ENCODE results near the gene EGFLAM.
A peak's percentile ranks its signal among the peaks of the same experiment; 100 is the strongest.
"Not testable (repeated sequence)": the region's sequence is repeated elsewhere in the genome, so short reads cannot be mapped to it uniquely, and the experiment has no call there.

Gene EGFLAM

DNA sequence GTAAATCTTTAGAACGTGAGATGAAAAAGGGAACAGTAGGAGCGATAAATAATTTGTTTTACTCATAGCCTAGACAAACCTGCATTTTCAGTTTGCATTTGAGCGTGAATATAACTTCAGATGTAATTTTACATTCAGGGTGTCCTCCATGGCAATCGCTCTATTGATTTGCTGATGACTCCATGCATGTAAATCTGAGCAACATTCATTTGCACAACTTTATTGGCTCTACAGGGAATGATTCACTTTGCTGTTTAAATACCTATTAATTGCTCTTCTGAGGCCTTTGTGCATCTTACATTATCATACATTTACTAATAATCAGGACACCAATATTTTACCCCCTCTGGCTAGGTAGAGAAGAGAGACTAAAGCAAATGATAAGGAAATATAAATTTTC, 122.2 kb downstream of the EGFLAM start:
- no peak for FAIRE-seq

DNA sequence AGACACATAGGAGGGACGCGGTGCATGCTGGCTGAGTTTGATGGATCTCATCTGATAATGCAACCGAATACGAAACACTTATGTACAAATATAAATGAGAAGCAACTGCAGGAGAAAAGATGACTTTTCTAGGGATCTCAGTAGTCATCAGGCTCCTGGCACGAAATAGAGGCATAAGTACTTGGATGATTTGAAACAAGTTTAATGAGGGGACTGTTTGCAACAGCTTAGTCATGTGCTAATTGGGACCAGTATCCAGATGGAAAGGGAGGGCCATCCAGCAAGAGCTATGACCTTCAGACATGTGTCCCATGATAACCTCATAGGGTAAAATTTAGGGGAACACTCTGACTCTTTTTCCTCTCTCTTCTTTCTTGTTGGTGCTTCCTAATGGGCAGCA, 123.0 kb downstream of the EGFLAM start:
- no peak for FAIRE-seq

DNA sequence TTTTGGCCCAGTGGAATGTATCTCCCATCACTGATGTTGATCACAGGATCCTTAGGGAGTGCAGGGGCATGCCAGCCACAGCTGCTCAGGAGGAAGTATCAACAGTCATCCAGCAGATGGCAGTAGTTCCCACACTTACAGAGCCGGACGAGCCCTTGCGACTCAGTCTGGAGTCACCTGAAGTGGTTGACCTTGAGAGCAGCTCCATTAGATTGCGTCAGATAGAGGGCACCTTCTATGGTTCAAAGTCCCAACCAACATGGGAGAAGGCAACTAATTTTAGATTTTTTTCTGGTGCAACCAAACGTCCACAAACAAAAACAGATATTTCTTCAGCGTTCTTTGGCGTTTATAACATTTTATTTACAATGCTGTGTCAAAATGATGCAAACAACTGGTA, 124.5 kb downstream of the EGFLAM start:
- FAIRE-seq, result peak; percentile 17

- no peak for FAIRE-seq
Observed at GRCh38 chr5:38383701-38384100, 125.3 kb downstream of the EGFLAM start.

DNA sequence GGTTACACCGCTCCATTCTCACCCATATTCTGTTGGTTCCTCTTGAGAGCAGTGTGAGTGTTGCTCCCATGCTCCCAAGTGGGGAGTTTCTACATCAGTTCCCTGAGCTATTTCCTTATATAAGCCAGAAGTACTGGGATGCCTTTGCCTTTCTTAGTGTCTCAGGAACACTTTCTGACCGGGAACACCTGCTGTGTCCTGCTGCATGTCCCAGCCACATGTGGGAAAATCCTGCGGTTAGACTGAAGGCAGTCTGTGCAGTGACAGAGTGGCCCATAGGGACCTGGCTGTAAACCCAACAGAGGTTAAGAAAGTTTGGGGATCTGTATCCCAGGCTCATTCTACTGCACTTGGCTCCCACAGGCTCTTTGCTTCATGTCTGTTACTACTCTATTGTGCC, 126.0 kb downstream of the EGFLAM start:
- no peak for FAIRE-seq

- FAIRE-seq, result no peak
Observed at GRCh38 chr5:38387161-38387560, 128.8 kb downstream of the EGFLAM start.

DNA sequence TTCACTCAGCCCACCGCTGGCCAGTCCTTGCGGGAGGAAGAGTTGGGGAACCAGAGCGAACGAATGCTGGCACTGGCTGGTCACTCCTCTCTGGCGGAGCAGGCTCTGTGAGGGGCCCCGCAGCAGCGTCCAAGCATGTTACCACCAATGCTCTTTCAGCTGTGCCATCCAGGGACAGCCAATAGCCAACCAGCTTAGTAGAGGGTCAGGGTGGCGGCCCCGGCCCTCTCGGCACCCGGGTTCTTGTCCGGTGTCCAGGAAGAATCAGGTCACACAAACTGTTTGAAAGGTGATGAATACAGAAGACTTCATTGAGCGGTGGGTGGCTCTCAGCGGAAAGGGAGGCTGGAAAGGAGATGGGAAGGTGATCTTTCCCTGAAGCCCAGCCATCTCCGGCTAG, 135.3 kb downstream of the EGFLAM start:
- FAIRE-seq, result no peak

DNA sequence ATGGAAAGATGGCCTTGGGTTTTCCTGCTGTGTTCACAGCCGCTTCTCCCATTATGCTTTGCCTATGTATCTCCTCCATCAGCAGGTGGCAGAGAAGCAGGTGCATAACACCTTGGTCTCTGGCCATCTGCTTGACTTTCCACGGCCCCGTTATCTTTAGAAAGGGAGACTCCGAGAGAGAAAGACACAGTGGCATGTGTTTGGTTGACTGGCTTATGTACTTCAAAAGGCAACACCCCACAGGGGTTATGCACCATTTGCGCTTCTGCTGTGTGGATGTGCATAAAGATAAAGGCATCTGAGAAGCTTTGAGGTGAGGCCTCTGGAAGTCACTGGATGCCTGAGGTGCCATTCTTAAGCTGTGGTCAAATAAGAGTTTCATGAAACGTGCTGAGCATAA, 138.4 kb downstream of the EGFLAM start:
- no peak for FAIRE-seq

DNA sequence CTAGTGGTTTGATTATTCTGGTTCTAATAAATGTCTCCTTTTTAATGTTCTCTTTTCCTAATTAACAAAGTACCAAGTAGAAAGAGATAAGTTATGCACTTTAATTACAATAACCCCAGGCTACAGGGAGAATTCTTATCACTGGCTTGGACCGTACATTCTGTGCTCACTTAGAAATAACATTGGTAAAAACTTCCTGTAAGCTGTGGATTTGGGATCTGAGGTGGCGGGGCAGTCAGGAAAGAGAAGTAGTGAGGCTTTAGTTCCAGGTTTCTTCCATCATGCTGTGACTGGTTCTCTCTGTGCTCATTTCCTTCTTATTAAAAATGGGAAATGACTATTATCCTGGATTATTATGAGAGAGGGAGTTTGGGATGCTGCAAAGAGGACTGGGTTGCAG, 142.0 kb downstream of the EGFLAM start:
- no peak for FAIRE-seq

DNA sequence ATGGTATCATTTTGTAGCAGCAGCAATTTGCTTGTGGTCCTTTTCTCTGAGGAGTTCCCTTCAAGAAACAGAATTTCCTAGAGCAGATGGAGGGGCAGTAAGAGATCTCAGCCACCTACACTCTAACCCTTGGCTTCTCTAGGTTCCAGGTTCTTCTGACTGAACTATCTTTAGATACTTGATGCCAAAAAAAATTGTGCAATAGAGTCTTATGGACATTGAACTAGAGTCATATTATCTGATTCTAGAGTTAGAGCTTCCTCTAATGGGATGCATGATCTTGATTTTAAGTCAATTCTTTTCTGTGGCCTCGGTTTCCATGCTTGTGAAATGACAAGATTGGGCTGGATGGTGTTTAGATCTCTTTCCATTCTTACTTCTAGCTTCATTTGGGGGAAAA, 142.8 kb downstream of the EGFLAM start:
- no peak for FAIRE-seq

DNA sequence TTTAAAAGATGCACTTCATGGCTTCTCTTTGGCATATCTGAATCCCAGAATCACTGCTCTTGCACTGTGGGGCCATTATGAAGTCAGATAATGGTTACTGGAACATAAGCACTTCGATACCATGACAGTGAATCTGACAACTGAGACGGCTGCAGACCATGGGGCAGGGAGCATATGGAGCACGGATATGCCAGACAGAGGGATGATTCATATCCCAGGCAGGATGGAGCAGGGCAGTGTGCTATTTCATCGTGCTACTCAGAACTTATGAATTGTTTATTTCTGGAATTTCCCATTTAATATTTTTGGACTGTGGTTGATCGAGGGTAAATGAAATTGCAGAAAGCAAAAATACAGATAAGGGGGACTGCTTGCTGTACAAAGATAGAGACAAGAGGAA, 145.0 kb downstream of the EGFLAM start:
- no peak for FAIRE-seq

DNA sequence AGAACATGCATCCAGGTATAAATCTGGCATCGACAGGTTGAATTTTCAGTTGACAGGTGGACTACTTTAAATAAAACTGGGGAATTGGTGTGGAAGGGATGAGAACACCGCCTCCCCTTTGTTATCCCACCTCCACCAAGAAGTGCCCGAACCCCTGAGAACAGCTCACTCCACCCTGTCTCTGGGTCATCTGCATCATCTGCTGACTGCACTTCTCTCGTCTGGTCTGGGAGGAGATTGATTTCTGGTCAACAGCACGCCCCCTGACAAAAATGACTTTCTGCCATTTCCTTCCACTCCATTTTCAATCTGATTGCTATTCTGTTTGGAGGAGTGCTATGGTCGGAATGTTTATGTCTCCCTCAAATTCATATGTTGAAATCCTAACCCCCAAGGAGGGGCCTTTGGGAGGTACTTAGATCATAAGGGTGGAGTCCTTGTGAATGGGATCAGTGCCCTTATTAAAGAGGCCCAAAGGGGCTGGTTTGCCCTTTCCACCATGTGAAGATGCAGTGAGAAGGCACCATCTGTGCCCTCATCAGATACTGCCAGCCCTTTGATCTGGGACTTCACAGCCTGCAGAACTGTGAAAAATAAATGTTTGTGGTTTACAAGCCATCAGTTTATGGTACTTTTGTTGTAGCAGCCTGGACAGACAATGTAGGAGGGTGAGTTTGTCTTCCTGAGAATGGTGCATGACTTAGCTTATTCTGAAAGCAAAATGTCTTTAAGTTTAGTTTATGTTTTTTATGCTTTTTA, 145.7 kb downstream of the EGFLAM start:
- no peak for FAIRE-seq

- no peak for FAIRE-seq
Observed at GRCh38 chr5:38404667-38405276, 146.4 kb downstream of the EGFLAM start.

GRCh38 chr5:38408446-38409198, 150.3 kb downstream of the EGFLAM start:
- no peak for FAIRE-seq

GRCh38 chr5:38410304-38410990, 152.1 kb downstream of the EGFLAM start:
- no peak for FAIRE-seq

DNA sequence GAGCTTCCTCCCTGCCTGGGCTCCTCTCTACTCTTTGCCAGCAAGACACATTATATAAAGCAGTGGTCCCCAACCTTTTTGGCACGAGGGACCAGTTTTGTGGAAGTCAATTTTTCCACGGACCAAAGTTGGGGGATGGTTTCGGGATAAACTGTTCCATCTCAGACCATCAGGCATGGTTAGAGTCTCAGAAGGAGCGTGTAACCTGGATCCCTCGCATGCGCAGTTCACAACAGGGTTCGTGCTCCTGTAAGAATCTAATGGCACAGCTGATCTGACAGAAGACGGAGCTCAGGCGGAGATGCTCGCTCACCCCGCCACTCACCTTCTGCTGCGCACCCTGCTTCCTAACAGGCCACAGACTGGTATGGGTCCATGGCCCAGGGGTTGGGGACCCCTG, 155.3 kb downstream of the EGFLAM start:
- FAIRE-seq, result no peak

GRCh38 chr5:38414348-38414747, 156.0 kb downstream of the EGFLAM start:
- FAIRE-seq, result no peak

- not testable (repeated sequence) for FAIRE-seq
Observed at GRCh38 chr5:38415772-38416171, 157.4 kb downstream of the EGFLAM start.

GRCh38 chr5:38417658-38418017, 159.3 kb downstream of the EGFLAM start:
- FAIRE-seq, result no peak

GRCh38 chr5:38420246-38420645, 161.9 kb downstream of the EGFLAM start:
- FAIRE-seq, result no peak

DNA sequence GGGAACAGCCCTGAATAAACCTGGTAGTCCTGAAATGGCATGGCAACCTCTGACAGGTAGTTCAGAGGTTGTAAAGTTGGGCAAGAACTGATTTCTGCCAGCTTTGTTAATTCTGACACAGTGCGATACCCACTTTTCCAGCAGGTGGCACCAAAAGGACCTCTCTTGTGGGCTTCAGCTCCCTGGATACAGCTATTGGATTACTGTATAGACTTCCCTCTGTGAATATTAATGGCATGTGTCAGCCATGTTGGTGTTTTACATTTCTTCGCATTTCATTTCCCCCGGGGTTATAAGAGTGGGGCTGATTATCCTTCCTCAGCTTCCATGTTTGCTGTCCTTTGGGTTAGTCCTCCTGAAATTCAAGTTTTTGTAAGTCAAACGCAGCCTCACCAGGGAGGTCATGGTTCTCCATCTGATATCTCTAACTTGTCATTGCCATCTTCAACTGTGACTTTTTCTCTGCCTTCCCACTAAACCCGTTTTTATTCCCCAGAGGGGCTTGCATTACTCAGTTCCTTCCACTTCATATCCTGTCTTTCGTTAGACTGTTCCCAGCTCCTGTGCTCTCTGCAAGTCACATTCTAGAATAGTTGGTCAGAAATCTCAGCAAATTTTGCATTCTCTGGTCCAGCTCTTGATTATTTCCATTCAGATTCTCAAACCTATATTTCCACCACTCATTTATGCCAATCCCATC, 162.5 kb downstream of the EGFLAM start:
- FAIRE-seq, result no peak

- FAIRE-seq, result no peak
Observed at GRCh38 chr5:38422622-38423021, 164.3 kb downstream of the EGFLAM start.
